Mesothelial cell of epicardium (in vitro differentiated cells): ENCODE data around the gene BCAR1. TPM values are rescaled to one million over a fixed set of nuclear protein-coding genes. Genes with fewer than 3 reads are reported as not detected.

Experiments
- DNase-seq, 2 experiments: peaks; one replicate each; pipeline ENCODE4 v3.0.0; 2021; ENCODE audit warnings: low spot score in 2 of 2; ENCODE audit not compliant: unreplicated experiment in 2 of 2
- H3K27ac Mint-ChIP-seq: 2 replicates; pipeline ENCODE4 v1.8.0; 2021; ENCODE audit warnings: mixed read lengths
- H3K27me3 Mint-ChIP-seq: 2 replicates; pipeline ENCODE4 v1.8.0; 2021; ENCODE audit warnings: low read depth, mixed read lengths
- H3K36me3 Mint-ChIP-seq: 2 replicates; pipeline ENCODE4 v1.8.0; 2021; ENCODE audit warnings: mixed read lengths
- H3K4me1 Mint-ChIP-seq: 2 replicates; pipeline ENCODE4 v1.8.0; 2021; ENCODE audit warnings: mixed read lengths
- H3K4me3 Mint-ChIP-seq: 2 replicates; pipeline ENCODE4 v1.8.0; 2021; ENCODE audit warnings: mild to moderate bottlenecking, moderate library complexity, mixed read lengths
- H3K9me3 Mint-ChIP-seq: 2 replicates; pipeline ENCODE4 v1.8.0; 2021; ENCODE audit warnings: mixed read lengths
- CTCF ChIP-seq: fragments of 200-600 bp; sonication (generic); IDR thresholded peaks from one replicate; pipeline ENCODE4 v1.5.0; 2021; ENCODE audit warnings: antibody characterized with exemption; ENCODE audit not compliant: unreplicated experiment
- total RNA-seq: library from RNA; stranded (reverse); gene quantifications from 3 replicates; pipeline ENCODE4 v1.2.1, GENCODE V29; 2021

Gene BCAR1
- total RNA-seq, 1 donor from 2014 or later = 95.9 TPM

GRCh38 chr16:75250089-75250808 is 1.2 kb downstream of the BCAR1 start:
- Mint-ChIP-seq H3K27ac (peak overlapping the region; percentile 91), H3K27me3 (no peaks in the 10 kb centered on the region), H3K4me1 (peaks cover 71% of the 10 kb centered on the region)

DNA sequence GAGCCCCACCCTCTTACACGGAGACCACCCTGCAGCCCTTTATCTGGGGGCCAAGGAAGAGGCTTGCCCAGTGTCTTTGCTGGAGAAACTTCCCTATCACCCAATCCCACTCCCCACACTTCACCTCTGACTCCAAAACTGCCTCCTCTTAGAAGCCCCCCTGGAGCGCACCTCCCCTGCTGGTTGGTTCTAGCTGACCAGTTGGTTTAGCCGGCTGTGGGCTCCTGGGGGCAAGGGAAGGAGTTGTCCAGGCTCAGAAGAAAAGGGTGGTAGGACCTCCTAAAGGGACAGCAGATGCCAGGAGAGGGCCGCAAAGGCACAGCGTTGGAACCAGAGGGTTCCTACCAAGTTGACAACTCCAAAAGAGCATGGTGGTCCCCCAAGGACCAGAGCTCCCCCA is 2.0 kb downstream of the BCAR1 start:
- H3K4me3 Mint-ChIP-seq = peak overlapping the region; percentile 80
- TF ChIP-seq CTCF = no peak
- no peaks in the 10 kb centered on the region for H3K9me3 Mint-ChIP-seq
- H3K27ac Mint-ChIP-seq = no peak overlapping the region
- DNase-seq = no peak
- peaks cover 70% of the 10 kb centered on the region for H3K4me1 Mint-ChIP-seq
- no peaks in the 10 kb centered on the region for H3K36me3 Mint-ChIP-seq
- H3K27me3 Mint-ChIP-seq = no peaks in the 10 kb centered on the region

More at GRCh38 chr16:75250089-75250808, 1.2 kb downstream of the BCAR1 start:
- Mint-ChIP-seq H3K9me3 (no peaks in the 10 kb centered on the region), H3K36me3 (no peaks in the 10 kb centered on the region), H3K4me3 (peak overlapping the region; percentile 80)
- no peak for DNase-seq
- no peak for TF ChIP-seq CTCF

DNA sequence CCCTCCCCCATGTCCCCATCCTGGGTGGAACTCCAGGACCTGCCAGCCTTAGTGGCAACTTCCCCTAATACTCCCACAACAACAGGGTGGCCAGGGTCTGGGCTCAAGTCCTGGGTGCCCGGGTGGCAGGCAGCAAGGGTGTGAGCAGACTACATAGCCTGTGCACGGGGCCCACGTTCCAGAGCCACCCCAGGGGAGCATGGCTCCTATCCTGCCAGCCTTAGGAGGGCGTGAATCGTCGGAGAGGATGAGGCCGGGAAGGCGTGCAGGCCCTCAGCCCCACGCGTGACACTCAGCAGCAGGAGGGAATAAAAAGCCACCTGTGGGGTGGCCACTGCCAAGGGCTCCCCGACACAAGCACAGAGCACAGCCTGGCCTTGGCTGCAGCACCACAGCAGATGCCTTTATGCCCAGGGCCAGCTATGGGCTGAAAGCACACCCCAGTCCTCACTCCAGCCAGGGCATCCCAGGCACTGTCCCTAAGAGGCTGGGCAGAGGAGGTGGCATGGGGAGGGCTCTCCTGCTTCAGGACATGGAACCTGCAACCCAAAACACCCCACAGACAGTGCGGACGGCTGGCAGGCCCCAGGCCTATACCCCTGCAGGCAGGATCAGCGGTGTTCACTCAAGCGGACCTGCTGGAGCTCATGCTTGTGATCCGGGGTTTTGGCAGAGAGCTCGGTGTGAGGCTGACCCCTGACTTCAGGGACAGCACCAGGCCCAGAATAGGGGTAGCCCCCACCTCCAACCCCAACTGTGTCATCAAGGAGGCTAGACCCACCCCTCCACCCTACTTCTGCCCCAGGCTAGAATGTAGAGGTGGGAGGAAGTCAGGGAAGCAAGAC is 2.7 kb downstream of the BCAR1 start:
- Mint-ChIP-seq H3K4me3 (peak overlapping the region; percentile 15), H3K4me1 (peaks cover 71% of the 10 kb centered on the region), H3K27ac (peak overlapping the region; percentile 78)

DNA sequence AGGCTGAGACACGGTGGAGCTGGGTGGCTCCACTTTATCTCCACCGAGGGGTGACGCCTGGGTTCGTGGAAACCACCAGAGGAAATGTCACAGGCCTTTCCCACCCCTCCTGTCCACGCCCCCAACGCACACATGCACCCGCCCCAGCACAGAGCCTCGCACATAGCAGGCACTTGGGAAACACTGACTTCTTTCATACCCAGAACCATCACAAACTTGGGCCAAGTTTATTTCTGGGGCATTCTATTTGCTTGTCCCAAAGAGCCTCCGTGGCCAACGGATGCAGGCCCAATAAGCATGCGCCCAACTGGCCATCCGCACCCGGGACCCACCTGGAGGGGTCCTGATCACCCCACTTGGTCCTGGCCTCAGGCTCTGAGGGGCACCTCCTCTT is 3.3 kb downstream of the BCAR1 start:
- Mint-ChIP-seq H3K27ac (peak overlapping the region; percentile 95), H3K36me3 (peaks cover 4% of the 10 kb centered on the region), H3K4me1 (peaks cover 71% of the 10 kb centered on the region), H3K9me3 (no peaks in the 10 kb centered on the region), H3K27me3 (no peaks in the 10 kb centered on the region), H3K4me3 (no peak overlapping the region)
- DNase-seq = no peak
- TF ChIP-seq CTCF = no peak

More for the DNA sequence above, 2.7 kb downstream of the BCAR1 start:
- Mint-ChIP-seq H3K27me3 (no peaks in the 10 kb centered on the region), H3K36me3 (no peaks in the 10 kb centered on the region), H3K9me3 (no peaks in the 10 kb centered on the region)
- no peak for DNase-seq
- no peak for TF ChIP-seq CTCF

DNA sequence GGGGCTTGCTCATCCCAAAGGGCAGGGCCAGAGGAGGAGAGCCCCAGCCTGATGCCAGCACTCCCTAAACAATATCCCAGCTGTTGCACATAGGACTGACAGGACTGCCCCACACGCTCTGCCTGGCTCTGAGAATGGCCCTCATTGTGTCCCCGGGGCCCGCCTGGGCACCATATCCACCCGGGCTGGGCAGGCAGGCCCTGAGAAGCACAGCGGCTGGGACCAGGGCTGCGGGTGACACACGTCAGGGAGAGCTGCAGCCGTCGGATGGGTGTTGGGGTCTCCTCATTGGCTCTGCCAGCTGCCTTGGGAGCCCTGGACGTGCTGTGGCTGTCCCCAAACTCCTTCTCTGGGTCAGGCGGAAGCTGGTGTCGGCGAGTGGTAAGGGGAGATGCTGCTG is 4.2 kb downstream of the BCAR1 start:
- Mint-ChIP-seq H3K36me3 (peaks cover 6% of the 10 kb centered on the region), H3K27ac (peak overlapping the region; percentile 95), H3K4me1 (peaks cover 65% of the 10 kb centered on the region), H3K27me3 (no peaks in the 10 kb centered on the region), H3K4me3 (no peak overlapping the region), H3K9me3 (no peaks in the 10 kb centered on the region)
- DNase-seq = no peak
- no peak for TF ChIP-seq CTCF
